HUES6 (cell line): ENCODE results near the gene AIP.

ENCODE experiments used
- H3K27ac ChIP-seq: 2 replicates; pipeline ENCODE4 v1.7.0; 2013; ENCODE audit warnings: low read depth, mild to moderate bottlenecking, low read length, inconsistent platforms
- H3K27me3 ChIP-seq: 2 replicates; pipeline ENCODE4 v1.6.1; 2013; ENCODE audit warnings: low read length; ENCODE audit not compliant: control insufficient read depth, insufficient read depth
- H3K36me3 ChIP-seq: 2 replicates; pipeline ENCODE4 v1.6.1; 2013; ENCODE audit warnings: low read length; ENCODE audit not compliant: control insufficient read depth, insufficient read depth
- H3K4me1 ChIP-seq: 2 replicates; pipeline ENCODE4 v1.6.1; 2013; ENCODE audit warnings: low read length; ENCODE audit not compliant: control insufficient read depth, insufficient read depth
- H3K4me3 ChIP-seq: 2 replicates; pipeline ENCODE4 v1.5.1; 2013; ENCODE audit warnings: low read depth, low read length
- H3K9ac ChIP-seq: one replicate; pipeline ENCODE4 v1.6.1; 2013; ENCODE audit warnings: mild to moderate bottlenecking, low read length
- H3K9me3 ChIP-seq: 2 replicates; pipeline ENCODE4 v1.6.1; 2013; ENCODE audit warnings: low read depth, low read length; ENCODE audit not compliant: control insufficient read depth, insufficient read depth

The AIP gene

DNA sequence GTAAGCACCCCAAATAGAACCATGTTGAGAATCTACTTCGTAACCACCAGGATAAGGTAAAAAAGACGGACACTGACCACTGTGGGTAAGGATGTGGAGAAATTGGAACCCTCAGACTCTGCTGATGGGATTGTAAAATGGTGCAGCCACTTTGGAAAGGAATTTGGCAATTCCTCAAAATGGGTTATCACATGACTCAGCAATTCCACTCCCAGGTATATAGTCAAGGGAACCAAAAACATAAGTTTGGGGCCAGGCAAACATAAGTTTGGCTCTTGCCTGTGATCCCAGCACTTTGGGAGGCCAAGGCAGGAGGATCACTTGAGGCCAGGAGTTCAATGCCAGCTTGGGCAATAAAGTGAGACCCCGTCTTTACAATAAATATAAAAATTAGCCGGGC lies 45.5 kb downstream of the AIP start:
- Histone ChIP-seq H3K36me3 (no peaks in the 10 kb centered on the region), H3K27ac (no peak overlapping the region), H3K4me3 (no peak overlapping the region), H3K9me3 (peaks cover 22% of the 10 kb centered on the region), H3K9ac (no peak overlapping the region), H3K4me1 (no peaks in the 10 kb centered on the region), H3K27me3 (no peaks in the 10 kb centered on the region; the same call in 1 of the 2 replicates)

DNA sequence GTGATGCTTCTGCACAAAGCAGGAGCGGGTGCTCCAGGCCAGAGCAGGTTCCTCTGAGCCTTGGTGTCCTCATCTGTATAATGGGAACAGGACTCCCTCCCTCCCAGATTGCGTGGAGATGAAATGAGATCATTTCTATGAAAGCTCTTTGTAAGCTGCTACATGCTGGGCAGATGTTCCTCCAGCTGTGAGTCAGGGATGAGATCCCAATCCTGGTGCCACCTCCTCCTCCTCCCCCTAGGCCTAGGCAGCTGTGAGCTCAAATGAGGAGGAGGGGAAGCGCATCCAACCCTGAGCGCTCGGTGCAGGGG lies 47.4 kb downstream of the AIP start:
- H3K27me3 ChIP-seq, result no peaks in the 10 kb centered on the region; the same call in 1 of the 2 replicates
- no peak overlapping the region for H3K4me3 ChIP-seq
- no peak overlapping the region for H3K9ac ChIP-seq
- no peaks in the 10 kb centered on the region for H3K4me1 ChIP-seq
- H3K9me3 ChIP-seq, result peaks cover 35% of the 10 kb centered on the region
- no peak overlapping the region for H3K27ac ChIP-seq
- H3K36me3 ChIP-seq, result no peaks in the 10 kb centered on the region

GRCh38 chr11:67532889-67533288 lies 50.1 kb downstream of the AIP start:
- no peak overlapping the region for H3K4me3 ChIP-seq
- H3K9me3 ChIP-seq, result peaks cover 47% of the 10 kb centered on the region
- no peaks in the 10 kb centered on the region for H3K27me3 ChIP-seq
- H3K4me1 ChIP-seq, result no peaks in the 10 kb centered on the region
- no peak overlapping the region for H3K9ac ChIP-seq
- no peak overlapping the region for H3K27ac ChIP-seq
- H3K36me3 ChIP-seq, result no peaks in the 10 kb centered on the region

DNA sequence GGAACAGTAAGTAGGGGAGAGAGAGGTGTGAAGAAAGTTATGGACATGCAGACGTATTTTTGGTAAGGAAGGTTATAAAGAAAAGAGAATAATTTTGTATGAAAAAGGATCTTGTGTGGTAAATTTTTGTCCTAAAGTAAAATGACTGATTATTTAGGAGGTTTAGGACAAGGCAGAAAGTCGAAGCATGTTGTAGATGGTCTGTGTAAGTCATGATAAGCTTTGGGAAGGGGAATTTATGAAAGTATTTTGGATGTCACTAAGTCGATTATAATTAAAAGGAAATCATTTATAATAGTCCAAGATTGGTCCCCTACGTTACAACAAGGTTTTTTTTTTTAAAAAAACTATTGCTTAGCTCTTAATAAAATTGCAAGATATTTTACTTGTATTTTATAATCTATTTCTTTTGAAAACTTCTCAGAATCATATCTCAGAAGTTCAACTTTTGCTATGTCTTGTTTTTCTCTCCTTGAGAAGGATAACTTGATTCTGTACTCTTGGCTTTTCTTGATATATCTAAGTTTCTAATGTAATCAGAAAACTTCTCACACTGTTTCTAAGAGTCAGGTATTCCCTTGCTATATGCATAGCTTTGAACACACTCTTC lies 51.3 kb downstream of the AIP start:
- Histone ChIP-seq H3K9me3 (peaks cover 47% of the 10 kb centered on the region), H3K27ac (no peak overlapping the region), H3K9ac (no peak overlapping the region), H3K4me1 (no peaks in the 10 kb centered on the region), H3K27me3 (no peaks in the 10 kb centered on the region), H3K4me3 (no peak overlapping the region), H3K36me3 (no peaks in the 10 kb centered on the region)

DNA sequence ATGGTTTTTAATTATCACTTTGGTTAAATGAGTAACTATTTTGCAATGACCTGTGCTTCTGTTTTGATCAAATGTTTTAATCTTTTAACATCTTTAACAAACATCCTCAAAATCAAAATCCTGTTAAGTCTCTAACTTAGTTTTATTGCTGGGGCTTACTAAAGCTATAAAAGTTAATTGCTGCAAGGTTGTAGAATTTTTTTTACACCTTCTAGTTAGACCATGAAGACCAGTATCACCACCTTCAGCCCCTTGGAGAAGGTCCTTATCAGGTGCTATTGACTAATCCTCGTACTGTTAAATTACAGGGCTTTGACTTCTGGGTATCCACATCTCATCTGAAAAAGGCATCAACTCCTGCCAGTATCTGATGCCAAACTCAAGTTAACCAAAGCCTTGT lies 52.7 kb downstream of the AIP start:
- Histone ChIP-seq H3K4me3 (no peak overlapping the region), H3K9me3 (peaks cover 51% of the 10 kb centered on the region)

DNA sequence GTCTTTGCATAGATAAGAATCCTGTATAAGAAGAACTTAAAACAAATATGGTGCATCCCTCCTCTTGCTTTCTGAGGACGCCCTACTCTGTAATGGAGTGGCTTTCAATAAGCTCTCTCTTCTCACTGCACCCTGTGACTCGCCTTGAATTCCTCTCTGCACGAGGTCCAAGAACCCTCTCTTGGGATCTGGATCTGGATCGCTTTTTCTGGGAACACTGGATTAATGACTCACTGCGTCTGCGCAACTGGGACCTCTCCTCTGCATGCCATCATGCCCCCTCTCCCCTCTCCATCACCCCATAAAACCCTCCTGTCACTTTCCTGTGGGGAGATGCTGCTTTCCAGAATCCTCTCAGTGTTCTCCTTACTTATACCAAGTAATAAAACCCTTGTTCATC lies 55.5 kb downstream of the AIP start:
- Histone ChIP-seq H3K4me1 (peaks cover 6% of the 10 kb centered on the region), H3K4me3 (no peak overlapping the region), H3K27ac (no peak overlapping the region), H3K9me3 (peaks cover 37% of the 10 kb centered on the region), H3K9ac (no peak overlapping the region), H3K36me3 (no peaks in the 10 kb centered on the region), H3K27me3 (no peaks in the 10 kb centered on the region)

More for the DNA sequence above, 52.7 kb downstream of the AIP start:
- Histone ChIP-seq H3K27me3 (no peaks in the 10 kb centered on the region), H3K9ac (no peak overlapping the region), H3K36me3 (no peaks in the 10 kb centered on the region), H3K4me1 (no peaks in the 10 kb centered on the region), H3K27ac (no peak overlapping the region)

- Histone ChIP-seq H3K9me3 (peaks cover 30% of the 10 kb centered on the region), H3K4me3 (no peak overlapping the region), H3K9ac (no peak overlapping the region), H3K4me1 (peaks cover 7% of the 10 kb centered on the region), H3K27me3 (no peaks in the 10 kb centered on the region), H3K36me3 (no peaks in the 10 kb centered on the region), H3K27ac (no peak overlapping the region)
These were observed 56.1 kb downstream of the AIP start for GRCh38 chr11:67538823-67539505.

DNA sequence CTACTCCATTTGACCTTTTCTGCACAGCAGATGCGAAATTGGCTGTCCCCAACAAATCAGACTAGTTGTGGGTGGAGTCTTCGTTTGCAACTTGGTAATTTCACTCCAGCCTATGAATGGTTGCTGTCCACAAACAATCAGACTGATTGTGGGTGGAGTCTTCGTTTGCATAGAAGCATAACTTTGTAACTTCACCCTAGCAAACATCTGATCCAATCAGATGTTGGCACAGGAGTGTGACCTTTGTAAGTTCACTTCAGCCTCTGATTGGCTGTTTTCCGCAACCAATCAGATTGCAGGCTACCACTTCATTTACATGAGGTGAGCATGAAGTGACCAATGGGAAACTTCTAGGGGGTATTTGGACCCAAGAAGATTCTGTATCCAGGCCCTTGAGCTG lies 56.7 kb downstream of the AIP start:
- peaks cover 26% of the 10 kb centered on the region for H3K9me3 ChIP-seq
- H3K27me3 ChIP-seq, result no peaks in the 10 kb centered on the region
- no peak overlapping the region for H3K4me3 ChIP-seq
- peaks cover 7% of the 10 kb centered on the region for H3K4me1 ChIP-seq
- H3K36me3 ChIP-seq, result no peaks in the 10 kb centered on the region
- H3K27ac ChIP-seq, result no peak overlapping the region
- H3K9ac ChIP-seq, result no peak overlapping the region
